ENCODE measurements around the gene ANTKMT. TPM values are rescaled to one million over a fixed set of nuclear protein-coding genes. Genes with fewer than 3 reads are reported as not detected.

Gene ANTKMT, protein sequence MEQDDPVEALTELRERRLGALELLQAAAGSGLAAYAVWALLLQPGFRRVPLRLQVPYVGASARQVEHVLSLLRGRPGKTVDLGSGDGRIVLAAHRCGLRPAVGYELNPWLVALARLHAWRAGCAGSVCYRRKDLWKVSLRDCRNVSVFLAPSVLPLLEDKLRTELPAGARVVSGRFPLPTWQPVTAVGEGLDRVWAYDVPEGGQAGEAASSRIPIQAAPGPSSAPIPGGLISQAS
- total RNA-seq, result 16.9 and 18.2 TPM in 2 replicates

DNA sequence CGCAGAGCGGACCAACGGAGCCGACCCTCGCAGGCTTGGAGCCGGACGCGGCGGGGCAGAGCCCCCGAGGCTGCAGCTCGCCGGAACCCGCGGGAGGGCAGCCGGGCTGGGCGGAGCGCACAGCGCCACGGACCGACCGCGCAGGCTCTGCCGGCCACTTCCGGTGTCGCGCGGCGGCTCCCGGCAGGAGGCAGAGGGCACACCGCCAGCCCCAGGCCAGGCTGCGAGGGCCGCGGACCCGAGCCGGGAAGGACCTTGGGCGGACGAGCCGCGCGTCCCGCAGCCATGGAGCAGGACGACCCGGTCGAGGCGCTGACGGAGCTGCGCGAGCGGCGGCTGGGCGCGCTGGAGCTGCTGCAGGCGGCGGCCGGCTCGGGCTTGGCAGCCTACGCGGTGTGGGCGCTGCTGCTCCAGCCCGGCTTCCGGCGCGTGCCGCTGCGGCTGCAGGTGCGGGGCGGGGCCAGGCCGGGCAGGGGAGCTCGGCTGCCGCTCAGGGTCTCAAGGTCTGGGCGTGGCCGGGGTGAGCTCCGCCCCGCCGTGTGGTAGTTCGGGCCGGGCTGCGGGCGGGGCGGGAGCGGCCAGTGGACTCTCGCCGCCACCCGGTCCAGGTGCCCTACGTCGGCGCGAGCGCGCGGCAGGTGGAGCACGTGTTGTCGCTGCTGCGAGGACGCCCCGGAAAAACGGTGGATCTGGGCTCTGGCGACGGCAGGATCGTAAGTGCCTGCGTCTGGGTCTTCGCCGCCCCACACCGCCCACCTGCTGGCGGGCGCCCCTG is at the start of gene ANTKMT:
TSS of gene ANTKMT (plus strand) at position 157 of the 775 bp plus-strand sequence. CDS start at position 286, 129 bp downstream.

DNA sequence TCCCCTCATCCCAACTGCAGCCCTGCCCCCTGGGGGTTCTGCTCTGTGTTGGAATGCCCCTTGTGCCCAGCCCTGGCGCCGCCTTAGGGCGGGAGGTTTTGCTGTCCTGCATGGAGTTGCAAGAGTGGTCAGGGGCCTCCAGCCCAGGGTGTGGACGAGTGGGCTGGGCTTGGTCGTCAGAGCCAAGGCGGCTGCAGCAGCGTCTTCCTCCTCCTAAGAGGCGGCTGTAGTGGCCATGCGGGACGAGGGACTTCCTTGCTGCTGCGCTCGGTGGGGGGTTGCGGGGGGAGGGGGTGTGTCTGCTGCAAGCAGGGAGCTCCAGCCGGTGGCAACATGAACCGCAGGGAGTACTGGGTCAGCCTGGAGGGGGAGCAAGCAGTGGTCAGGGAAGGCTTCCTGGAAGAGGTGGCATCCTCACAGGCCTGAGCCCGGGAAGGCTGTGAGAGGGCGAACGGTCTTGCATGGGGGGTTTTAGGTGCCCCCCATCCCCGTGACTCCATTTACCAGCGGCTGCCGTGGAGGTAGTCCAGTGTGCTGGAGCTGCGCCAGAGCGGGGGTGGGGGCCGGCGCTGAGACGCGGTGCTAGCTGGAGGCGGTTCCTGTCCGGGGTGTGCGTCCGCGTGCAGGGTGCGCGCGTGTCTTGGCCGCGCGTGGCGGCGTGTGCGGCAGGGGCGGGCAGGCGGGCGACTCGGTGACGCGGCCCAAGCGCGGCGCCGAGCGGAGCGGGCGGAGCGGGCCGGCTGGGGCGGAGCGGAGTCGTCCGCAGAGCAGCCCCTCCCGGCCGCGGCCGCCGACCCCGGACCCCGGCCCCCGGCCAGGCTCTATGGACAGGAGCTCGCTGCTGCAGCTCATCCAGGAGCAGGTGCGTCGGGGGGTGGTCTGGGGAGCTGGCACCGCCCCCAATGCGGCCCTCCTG is 45.7 kb upstream of the ANTKMT start, which contains the start of gene RHBDL1:
TSS of gene RHBDL1 (plus strand) at position 704 of the 916 bp plus-strand sequence. CDS start at position 824, 120 bp downstream.

DNA sequence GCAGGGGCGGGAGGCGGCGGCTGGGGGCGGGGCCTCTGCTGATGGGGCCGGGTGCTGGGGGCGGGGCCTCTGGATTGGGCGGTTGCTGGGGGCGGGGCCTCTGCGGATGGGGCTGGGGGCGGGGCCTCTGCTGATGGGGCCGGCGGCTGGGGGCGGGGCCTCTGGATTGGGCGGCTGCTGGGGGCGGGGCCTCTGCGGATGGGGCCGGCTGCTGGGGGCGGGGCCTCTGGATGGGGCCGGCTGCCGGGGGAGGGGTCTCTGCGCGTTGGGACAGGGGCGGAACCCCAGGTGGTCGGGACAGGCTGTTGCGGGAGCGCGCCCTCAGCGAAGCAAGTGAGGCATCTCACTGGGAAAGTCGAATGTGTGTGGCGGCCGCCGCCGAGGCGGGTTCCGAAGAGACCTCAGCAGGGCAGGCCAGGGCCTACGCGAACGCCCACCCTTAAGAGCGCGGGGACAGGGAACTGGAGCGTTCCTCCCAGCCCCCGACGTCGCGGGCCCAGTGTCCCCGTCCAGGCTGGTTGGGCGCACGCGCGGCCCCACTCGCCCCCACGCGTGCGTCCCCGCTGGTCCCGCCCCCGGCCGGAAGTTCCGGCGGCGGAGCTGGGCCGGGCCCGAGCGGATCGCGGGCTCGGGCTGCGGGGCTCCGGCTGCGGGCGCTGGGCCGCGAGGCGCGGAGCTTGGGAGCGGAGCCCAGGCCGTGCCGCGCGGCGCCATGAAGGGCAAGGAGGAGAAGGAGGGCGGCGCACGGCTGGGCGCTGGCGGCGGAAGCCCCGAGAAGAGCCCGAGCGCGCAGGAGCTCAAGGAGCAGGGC is 40.9 kb upstream of the ANTKMT start, which contains the start of gene STUB1:
TSS of gene STUB1 (plus strand) at position 597 of the 811 bp plus-strand sequence. CDS start at position 713, 116 bp downstream.

DNA sequence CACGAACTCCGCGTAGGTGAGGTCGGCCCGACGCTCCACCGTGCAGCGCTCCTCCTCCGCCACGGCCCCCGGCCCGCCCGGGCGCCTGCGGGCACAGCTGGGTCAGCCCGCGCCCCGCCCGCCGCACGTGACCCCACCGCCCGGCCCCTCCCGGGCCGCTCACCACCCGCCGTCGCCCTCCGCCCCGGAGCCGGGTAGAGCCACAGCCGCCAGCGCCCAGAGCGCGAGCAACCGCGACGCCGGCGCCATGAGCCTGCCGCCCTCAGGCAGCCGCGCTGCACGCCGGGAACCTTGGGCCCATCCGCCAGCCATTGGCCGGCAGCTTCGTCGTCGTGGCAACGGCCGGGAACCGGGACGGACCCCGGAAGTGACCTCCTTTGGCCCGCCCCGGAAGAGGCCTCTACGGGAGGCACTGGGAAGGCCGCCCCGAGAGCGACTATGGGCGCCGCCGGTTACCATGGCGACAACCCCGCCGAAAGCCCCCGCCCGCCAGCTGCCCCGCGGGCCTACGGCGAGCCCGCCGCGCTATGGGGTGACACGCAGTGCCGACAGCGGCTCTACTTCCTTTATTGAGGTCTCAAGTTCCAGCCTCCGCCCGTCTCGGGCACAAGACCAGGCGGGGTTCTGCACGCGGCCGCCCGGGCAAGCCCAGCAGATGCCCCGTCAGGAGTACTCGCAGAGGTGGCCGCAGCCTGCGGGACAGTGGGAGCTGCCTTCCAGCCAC is 36.7 kb upstream of the ANTKMT start, which contains the start of gene JMJD8:
TSS of gene JMJD8 (minus strand) at position 264 of the 724 bp plus-strand sequence. CDS start at position 249, 15 bp downstream.

DNA sequence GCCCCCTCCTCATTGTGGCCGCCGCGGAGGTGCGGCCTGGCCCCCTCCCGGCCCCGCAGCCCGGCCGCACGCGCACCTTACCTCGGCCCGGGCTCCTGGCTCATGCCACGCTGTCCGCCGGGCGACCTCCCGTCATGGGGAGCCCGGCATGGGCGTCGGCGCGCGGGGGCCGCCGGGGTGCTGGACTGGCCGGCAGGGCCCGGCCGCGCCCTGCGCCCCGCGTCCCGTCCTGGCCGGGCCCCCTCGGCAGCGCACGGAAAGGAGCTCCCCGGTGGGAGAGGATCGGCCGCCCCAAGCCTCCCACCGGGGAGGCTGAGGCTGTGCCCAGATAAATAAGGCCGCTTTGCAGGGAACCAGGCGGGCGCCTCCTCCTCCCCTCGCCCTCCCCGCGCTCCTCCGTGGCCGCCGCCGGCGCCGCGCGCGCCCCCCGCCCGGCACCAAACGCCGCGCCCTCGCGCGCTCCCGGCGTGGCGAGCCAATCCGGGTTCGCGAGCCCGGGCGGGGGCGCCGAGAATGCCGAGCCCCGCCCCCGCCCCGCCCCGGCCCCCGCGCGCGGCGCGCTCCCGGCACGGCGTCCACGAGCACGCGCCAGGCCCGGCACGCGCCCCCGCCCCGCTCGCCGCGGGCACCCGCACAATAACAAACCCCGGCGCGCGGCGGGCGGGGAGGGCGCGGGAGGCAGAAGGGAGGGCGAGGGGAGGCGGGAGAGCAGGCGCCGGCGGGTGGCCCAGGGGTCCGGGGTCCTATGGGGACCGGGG is 15.3 kb upstream of the ANTKMT start, which contains the start of gene FBXL16:
TSS of gene FBXL16 (minus strand) at position 371 of the 758 bp plus-strand sequence. CDS start 8,396 bp downstream, outside the sequence.

DNA sequence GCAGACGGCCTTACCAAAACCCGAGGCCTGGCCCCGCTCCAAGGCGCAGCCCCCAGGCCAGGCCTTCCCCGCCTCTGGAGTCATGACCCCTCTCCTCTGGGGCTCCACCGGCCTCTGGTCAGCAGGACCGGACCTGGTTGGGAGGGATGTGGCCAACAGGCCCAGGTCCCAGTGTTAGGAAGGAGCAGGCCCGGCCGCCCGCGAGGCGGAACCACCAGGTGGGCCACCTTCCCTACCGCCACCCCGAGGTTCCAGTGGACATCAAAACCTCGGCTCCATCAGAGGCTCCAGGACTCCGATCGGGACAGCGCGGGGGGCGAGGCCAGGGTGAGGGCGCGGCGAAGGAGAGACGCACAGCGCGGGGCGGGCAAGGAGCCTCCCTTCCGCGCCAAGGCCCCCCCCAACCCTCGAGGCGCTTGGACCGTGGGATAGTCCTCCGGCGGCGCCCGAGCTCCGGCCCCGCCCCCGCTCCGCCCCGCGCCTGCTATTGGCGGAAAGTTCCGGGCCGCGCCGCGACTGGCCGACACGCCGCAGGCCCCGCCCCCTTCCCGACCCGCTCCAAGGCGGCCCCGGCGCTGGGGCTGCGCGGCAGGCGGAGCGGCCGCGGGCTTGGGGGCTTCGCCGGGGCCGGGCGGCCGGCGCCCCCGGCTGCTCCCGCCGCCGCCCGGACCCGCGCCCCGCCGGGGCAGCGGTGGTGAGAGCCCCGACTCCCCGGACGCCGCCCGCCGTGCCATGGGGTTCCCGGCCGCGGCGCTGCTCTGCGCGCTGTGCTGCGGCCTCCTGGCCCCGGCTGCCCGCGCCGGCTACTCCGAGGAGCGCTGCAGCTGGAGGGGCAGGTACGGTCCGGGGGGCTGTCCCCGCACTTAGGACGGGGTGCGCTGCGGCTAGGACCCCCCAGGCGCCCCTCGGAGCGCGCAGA is 6.1 kb upstream of the ANTKMT start, which contains the start of gene METRN:
TSS of gene METRN (plus strand) at position 561 of the 919 bp plus-strand sequence. CDS start at position 733, 172 bp downstream.

DNA sequence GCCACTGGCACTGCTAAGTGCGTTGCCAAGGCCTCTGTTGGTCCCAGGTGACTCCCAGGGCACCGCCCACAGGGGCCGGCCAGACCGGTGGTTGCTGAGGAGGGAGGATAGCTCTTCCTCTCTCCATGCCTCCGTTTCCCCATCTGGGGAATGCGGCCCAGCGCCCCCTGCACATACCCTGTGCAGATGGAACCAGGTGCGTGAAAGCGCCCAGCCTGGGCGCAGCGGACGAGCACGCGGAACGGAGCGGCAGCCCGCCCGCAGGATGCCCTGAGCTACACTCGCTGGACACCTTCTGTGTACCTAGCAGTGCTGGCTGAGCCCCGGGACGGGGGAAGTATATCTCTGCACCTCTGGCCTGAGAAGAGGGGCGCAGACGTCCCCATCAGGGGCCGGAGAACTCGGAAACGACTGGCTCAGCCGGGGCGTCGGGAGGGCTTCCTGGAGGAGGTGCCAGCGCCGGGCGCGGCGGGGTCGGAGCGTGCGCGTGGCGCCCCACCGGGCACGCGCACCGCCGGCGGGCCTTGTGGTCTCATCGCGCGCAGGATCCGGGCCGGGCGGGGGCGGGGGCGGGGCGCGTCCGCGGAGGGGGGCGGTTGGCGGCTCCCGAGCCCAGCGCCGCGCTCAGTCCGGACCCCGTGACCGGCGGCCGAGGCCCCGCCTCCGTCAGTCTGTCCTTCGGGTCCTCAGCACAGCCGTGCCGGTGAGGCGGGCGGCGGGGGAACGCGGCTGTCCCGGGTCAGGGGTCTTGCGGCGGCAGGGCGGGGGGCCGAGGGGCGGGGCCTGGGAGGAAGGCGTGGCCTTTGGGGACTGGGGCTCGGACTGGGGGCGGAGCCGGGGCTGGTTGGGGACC is 5.7 kb downstream of the ANTKMT start, which contains the start of the genes CCDC78 and HAGHL:
TSS of gene CCDC78 (minus strand) at position 6 of the 853 bp plus-strand sequence. CDS start 76 bp downstream, outside the sequence.
TSS of gene HAGHL (plus strand) at position 669 of the 853 bp plus-strand sequence. CDS start 404 bp downstream, outside the sequence.

DNA sequence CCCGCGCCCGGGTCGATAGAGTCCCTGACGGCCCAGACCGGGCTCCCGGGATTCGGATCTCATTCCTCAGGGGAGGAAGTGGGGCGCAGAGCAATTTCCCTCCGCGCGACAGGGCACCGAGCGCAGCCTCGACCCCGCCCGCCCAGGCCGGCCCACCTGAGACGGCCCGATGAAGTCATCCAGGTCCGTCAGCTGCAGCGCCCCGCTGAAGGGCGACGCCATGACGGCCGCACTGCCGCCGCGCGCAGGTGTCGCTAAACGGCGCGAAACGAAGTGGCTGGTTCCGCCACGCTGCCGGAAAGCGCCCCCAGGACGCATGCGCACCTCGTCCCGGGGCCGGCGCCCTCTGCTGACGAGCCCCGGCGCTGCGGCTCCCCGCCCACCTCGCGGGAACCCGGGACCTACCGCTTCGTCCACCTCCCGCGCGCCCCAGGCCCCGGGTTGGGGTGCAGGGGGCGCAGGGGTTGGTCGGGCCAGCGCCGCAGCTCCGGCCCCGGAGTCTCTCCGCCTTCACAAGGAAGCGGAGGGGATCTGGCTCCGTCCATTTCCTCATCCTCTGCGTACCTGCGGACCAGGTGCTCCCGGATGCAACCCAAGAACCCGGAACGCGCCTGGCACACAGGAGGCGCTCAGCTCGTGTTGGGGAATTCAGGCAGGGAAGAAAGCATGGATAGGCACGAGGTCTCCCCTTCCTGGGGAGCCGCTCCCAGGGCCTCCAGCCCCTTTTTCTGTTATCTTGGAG is 20.0 kb downstream of the ANTKMT start, which contains the start of gene CIAO3:
TSS of gene CIAO3 (minus strand) at position 234 of the 742 bp plus-strand sequence. CDS start at position 222, 12 bp downstream.

DNA sequence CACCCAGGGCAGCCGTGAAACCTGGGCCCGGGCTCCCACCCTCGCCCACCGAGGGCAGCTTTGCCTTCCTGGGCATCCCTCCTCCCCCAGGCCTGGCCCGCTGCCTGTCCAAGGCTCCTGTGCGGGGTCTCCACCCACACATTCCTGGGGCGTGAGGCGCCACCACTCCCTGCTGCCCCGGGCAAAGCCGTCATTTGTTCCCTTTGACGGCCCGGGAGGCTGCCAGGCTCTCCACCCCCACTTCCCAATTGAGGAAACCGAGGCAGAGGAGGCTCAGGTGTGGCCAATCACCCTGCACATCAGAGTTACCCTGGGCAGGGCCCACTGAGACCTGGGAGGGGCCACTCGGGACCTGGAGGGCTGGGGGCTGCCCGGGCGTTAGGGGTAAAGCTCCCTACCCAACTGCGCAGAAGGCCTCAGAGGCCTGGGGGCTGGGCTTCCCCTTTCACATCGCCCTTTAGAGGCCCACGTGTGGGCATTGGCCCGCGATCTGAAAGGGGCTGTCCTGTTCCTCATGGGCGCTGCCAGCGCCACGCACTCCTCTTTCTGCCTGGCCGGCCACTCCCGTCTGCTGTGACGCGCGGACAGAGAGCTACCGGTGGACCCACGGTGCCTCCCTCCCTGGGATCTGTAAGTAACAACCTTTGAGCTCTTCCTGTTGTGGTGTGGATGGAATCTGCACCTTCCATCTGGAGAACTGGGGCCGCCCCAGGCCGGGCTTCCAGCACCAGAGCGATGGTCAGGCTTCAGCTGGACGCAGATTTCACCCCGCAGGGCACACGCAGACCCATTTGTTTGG is 39.8 kb downstream of the ANTKMT start, which contains the start of gene MSLN:
TSS of gene MSLN (plus strand) at position 190 of the 799 bp plus-strand sequence. CDS start 1,947 bp downstream, outside the sequence.

Small RNA genes within 50 kb of the gene (small RNA-seq; reads per million reads assigned to genes)
- not detected for gene MIR662

Other genes starting within 250 kb of the ANTKMT start
- 24.6 and 26.3 TPM in 2 replicates for gene CAPN15, start 193.4 kb upstream of the ANTKMT start, total RNA-seq
- 0.11 TPM in 1 of 2 replicates, not detected in the other for gene PRR35, start 160.8 kb upstream of the ANTKMT start, total RNA-seq
- gene NHLRC4, start 154.1 kb upstream of the ANTKMT start, total RNA-seq, result 0.43 and 0.65 TPM in 2 replicates
- gene PIGQ, start 151.2 kb upstream of the ANTKMT start, total RNA-seq, result 17.6 and 22.3 TPM in 2 replicates
- gene RAB40C, start 131.1 kb upstream of the ANTKMT start, total RNA-seq, result 9.5 and 9.8 TPM in 2 replicates
- 0.11 and 0.13 TPM in 2 replicates for gene WFIKKN1, start 90.2 kb upstream of the ANTKMT start, total RNA-seq
- gene METTL26, start 84.8 kb upstream of the ANTKMT start, total RNA-seq, result 64.2 and 79.6 TPM in 2 replicates
- 9.1 and 12.9 TPM in 2 replicates for gene MCRIP2, start 79.3 kb upstream of the ANTKMT start, total RNA-seq
- 8.8 and 9.4 TPM in 2 replicates for gene WDR90, start 71.8 kb upstream of the ANTKMT start, total RNA-seq
- gene RHOT2, start 53.0 kb upstream of the ANTKMT start, total RNA-seq, result 24.3 and 25.2 TPM in 2 replicates
- gene RHBDL1, start 45.5 kb upstream of the ANTKMT start, total RNA-seq, result 0.65 and 1.2 TPM in 2 replicates
- 75.1 and 78.9 TPM in 2 replicates for gene STUB1, start 40.7 kb upstream of the ANTKMT start, total RNA-seq
- 39.9 and 45.1 TPM in 2 replicates for gene JMJD8, start 36.8 kb upstream of the ANTKMT start, total RNA-seq
- 6.0 and 7.6 TPM in 2 replicates for gene WDR24, start 30.7 kb upstream of the ANTKMT start, total RNA-seq
- under 0.01 and 0.11 TPM in 2 replicates for gene FBXL16, start 15.3 kb upstream of the ANTKMT start, total RNA-seq
- 39.6 and 40.2 TPM in 2 replicates for gene METRN, start 6.0 kb upstream of the ANTKMT start, total RNA-seq
- 0.97 and 1.3 TPM in 2 replicates for gene CCDC78, start 5.3 kb downstream of the ANTKMT start, total RNA-seq
- gene HAGHL, start 6.0 kb downstream of the ANTKMT start, total RNA-seq, result 6.1 and 10.2 TPM in 2 replicates
- gene CIAO3, start 19.9 kb downstream of the ANTKMT start, total RNA-seq, result 19.5 and 26.3 TPM in 2 replicates
- gene MSLN, start 39.6 kb downstream of the ANTKMT start, total RNA-seq, result 0.32 and 5.9 TPM in 2 replicates
- gene RPUSD1, start 67.2 kb downstream of the ANTKMT start, total RNA-seq, result 15.8 and 16.6 TPM in 2 replicates
- gene CHTF18, start 67.5 kb downstream of the ANTKMT start, total RNA-seq, result 3.3 and 5.4 TPM in 2 replicates
- gene GNG13, start 79.6 kb downstream of the ANTKMT start, total RNA-seq, result not detected in 2 replicates
- gene LMF1, start 249.8 kb downstream of the ANTKMT start, total RNA-seq, result 34.2 and 34.6 TPM in 2 replicates